HCT116 (cell line): ENCODE measurements around the gene BTG3. TPM values are rescaled to one million over a fixed set of nuclear protein-coding genes. Genes with fewer than 3 reads are reported as not detected.

Experiments
- ATAC-seq: fragments of 200-7000 bp; cut with Tn5 transposase; 2 replicates; pipeline ENCODE4 v1.9.1; 2020; ENCODE audit warnings: mild to moderate bottlenecking, moderate library complexity
- BruUV-seq: library from RNA; stranded (reverse); fragments of 400-500 nt; replicated peaks from 2 replicates; lab custom pipeline; 2021; lab: Mats Ljungman, UMichigan
- CTCF ChIA-PET: fragments of 300-600 bp; sonication (Branson Sonifier 250); formaldehyde crosslinking; loops from one replicate; lab custom pipeline; 2021; ENCODE audit warnings: antibody characterized with exemption; lab: Charles Lee
- POLR2A ChIA-PET: fragments of 300-600, 350-600 bp; sonication (Branson Sonifier 250); formaldehyde crosslinking; loops from one replicate; lab custom pipeline; 2021; ENCODE audit warnings: antibody characterized with exemption; lab: Charles Lee
- RAD21 ChIA-PET, 2 experiments: fragments of 300-600 bp; sonication (Branson Sonifier 250); formaldehyde crosslinking; loops; one replicate each; lab custom pipeline; 2023; ENCODE audit warnings: low total read pairs in 2 of 2; ENCODE audit not compliant: uncharacterized antibody in 2 of 2, unreplicated experiment in 2 of 2, low non-redundant PET in 1 of 2; lab: Charles Lee
- DNase-seq: peaks from one replicate; pipeline ENCODE4 v3.0.0-alpha.2; 2010; ENCODE audit warnings: low read depth, low spot score
- H2AFZ ChIP-seq: fragments of 200-600 bp; shearing (Covaris generic), sonication (generic); 2 replicates; pipeline ENCODE4 v1.6.1; 2017; ENCODE audit warnings: low read depth, mixed run types, mixed read lengths, antibody characterized with exemption, low read length; ENCODE audit not compliant: poor library complexity, severe bottlenecking
- H3K27ac ChIP-seq: 2 replicates; pipeline ENCODE4 v1.5.1; 2012; ENCODE audit warnings: low read depth, low read length
- H3K27me3 ChIP-seq: fragments of 200-600 bp; sonication (generic); 2 replicates; pipeline ENCODE4 v1.6.1; 2016; ENCODE audit warnings: mixed run types, low read length, mixed read lengths; ENCODE audit not compliant: insufficient read depth
- H3K36me3 ChIP-seq, 2 experiments: fragments of 200-500 bp in 1 of 2; fragments of 200-600 bp in 1 of 2; sonication (Bioruptor generic) in 1 of 2; sonication (generic) in 1 of 2; 2 replicates each; pipeline versions ENCODE4 v1.5.1 to v1.6.1; 2014 to 2016; ENCODE audit warnings: low read length in 2 of 2, inconsistent platforms in 1 of 2, mixed read lengths in 1 of 2, mixed run types in 1 of 2; ENCODE audit not compliant: insufficient read depth in 2 of 2, control insufficient read depth in 1 of 2
- H3K4me1 ChIP-seq, 2 experiments: fragments of 200-600 bp in 1 of 2; sonication (generic) in 1 of 2; 2 replicates each; pipeline versions ENCODE4 v1.5.1 to v1.6.1; 2012 to 2017; ENCODE audit warnings: low read length in 2 of 2, inconsistent platforms in 1 of 2, mild to moderate bottlenecking in 1 of 2, mixed read lengths in 1 of 2, mixed run types in 1 of 2, moderate library complexity in 1 of 2; ENCODE audit not compliant: insufficient read depth in 2 of 2, control insufficient read depth in 1 of 2
- H3K4me2 ChIP-seq: fragments of 200-600 bp; sonication (generic); 2 replicates; pipeline ENCODE4 v1.6.1; 2017; ENCODE audit warnings: mixed run types, low read length, mixed read lengths
- H3K4me3 ChIP-seq, 2 experiments: fragments of 200-600 bp in 1 of 2; sonication (generic) in 1 of 2; replicated peaks in 1 of 2; 2 replicates each; pipeline ENCODE4 v1.5.1; 2011 to 2016; ENCODE audit warnings: low read length in 2 of 2, control low read depth in 1 of 2, low read depth in 1 of 2, mild to moderate bottlenecking in 1 of 2, mixed read lengths in 1 of 2, mixed run types in 1 of 2
- H3K79me2 ChIP-seq: fragments of 200-600 bp; sonication (generic); 2 replicates; pipeline ENCODE4 v1.6.1; 2017; ENCODE audit warnings: mild to moderate bottlenecking, mixed run types, low read length, moderate library complexity, mixed read lengths; ENCODE audit not compliant: insufficient read depth
- H3K9ac ChIP-seq: fragments of 200-600 bp; sonication (generic); 2 replicates; pipeline ENCODE4 v1.6.1; 2016; ENCODE audit warnings: low read length, mixed read lengths
- H3K9me2 ChIP-seq: fragments of 200-600 bp; sonication (generic), shearing (Covaris generic); 2 replicates; pipeline ENCODE4 v1.6.1; 2017; ENCODE audit warnings: mixed run types, mild to moderate bottlenecking, moderate library complexity; ENCODE audit not compliant: insufficient read depth
- H3K9me3 ChIP-seq, 2 experiments: fragments of 200-500 bp in 1 of 2; fragments of 200-600 bp in 1 of 2; sonication (Bioruptor generic) in 1 of 2; sonication (generic) in 1 of 2; 2 replicates each; pipeline ENCODE4 v1.6.1; 2014 to 2017; ENCODE audit warnings: low read length in 2 of 2, mixed read lengths in 2 of 2, inconsistent platforms in 1 of 2, low read depth in 1 of 2, mild to moderate bottlenecking in 1 of 2, mixed run types in 1 of 2, moderate library complexity in 1 of 2; ENCODE audit not compliant: control insufficient read depth in 1 of 2, insufficient read depth in 1 of 2
- H4K20me1 ChIP-seq: fragments of 200-600 bp; sonication (generic), shearing (Covaris generic); 2 replicates; pipeline ENCODE4 v1.6.1; 2017; ENCODE audit warnings: mixed run types, mild to moderate bottlenecking, moderate library complexity; ENCODE audit not compliant: insufficient read depth
- CBX3 ChIP-seq: IDR thresholded peaks from 2 replicates; pipeline ENCODE4 v1.6.1; 2012; ENCODE audit warnings: low read depth
- EGR1 ChIP-seq: IDR thresholded peaks from 2 replicates; pipeline ENCODE4 v1.6.1; 2012; ENCODE audit warnings: low read depth
- ELF1 ChIP-seq: IDR thresholded peaks from 2 replicates; pipeline ENCODE4 v1.6.1; 2012; ENCODE audit warnings: low read depth, borderline replicate concordance
- EZH2 ChIP-seq: fragments of 200-600 bp; sonication (generic); IDR thresholded peaks from 2 replicates; pipeline ENCODE4 v1.6.1; 2017; ENCODE audit warnings: antibody characterized with exemption, mixed run types
- EZH2phosphoT487 ChIP-seq: fragments of 200-600 bp; IDR thresholded peaks from 2 replicates; pipeline ENCODE4 v1.6.1; 2018; ENCODE audit warnings: antibody characterized with exemption, borderline replicate concordance
- JUND ChIP-seq: IDR thresholded peaks from 2 replicates; pipeline ENCODE4 v1.6.1; 2012
- POLR2A ChIP-seq: IDR thresholded peaks from 2 replicates; pipeline ENCODE4 v1.7.0; 2011; ENCODE audit warnings: borderline replicate concordance; ENCODE audit not compliant: insufficient read depth, insufficient read length; ENCODE audit errors: extremely low read depth
- RAD21 ChIP-seq: IDR thresholded peaks from 2 replicates; pipeline ENCODE4 v1.6.1; 2012; ENCODE audit warnings: low read depth, mild to moderate bottlenecking
- SIN3A ChIP-seq: IDR thresholded peaks from 2 replicates; pipeline ENCODE4 v1.6.1; 2012; ENCODE audit warnings: low read depth
- SP1 ChIP-seq: IDR thresholded peaks from 2 replicates; pipeline ENCODE4 v1.6.1; 2012; ENCODE audit warnings: low read depth
- SRF ChIP-seq: IDR thresholded peaks from 2 replicates; pipeline ENCODE4 v1.6.1; 2012; ENCODE audit warnings: low read depth
- TCF7L2 ChIP-seq: IDR thresholded peaks from 2 replicates; pipeline ENCODE4 v1.7.0; 2011; ENCODE audit warnings: borderline replicate concordance, inconsistent platforms; ENCODE audit not compliant: insufficient read depth, insufficient read length; ENCODE audit errors: extremely low read depth
- YY1 ChIP-seq: IDR thresholded peaks from 2 replicates; pipeline ENCODE4 v1.6.1; 2011; ENCODE audit warnings: low read length, low read depth, moderate library complexity, mild to moderate bottlenecking; ENCODE audit not compliant: insufficient replicate concordance; ENCODE audit errors: extremely low read depth
- ZBTB33 ChIP-seq: IDR thresholded peaks from 2 replicates; pipeline ENCODE4 v1.6.1; 2011; ENCODE audit warnings: mild to moderate bottlenecking, low read length, moderate library complexity; ENCODE audit not compliant: insufficient replicate concordance; ENCODE audit errors: extremely low read depth
- ZNF274 ChIP-seq: fragments of 200-500 bp; sonication (Bioruptor generic); IDR thresholded peaks from 2 replicates; pipeline ENCODE4 v1.6.1; 2014; ENCODE audit warnings: mild to moderate bottlenecking, low read depth, low read length, inconsistent platforms
- intact Hi-C: fragments of 100-400 bp; cut with micrococcal nuclease; formaldehyde crosslinking; loops from 2 replicates; pipeline ENCODE4 v1.10.0; 2022
- total RNA-seq: library from RNA; stranded (reverse); gene quantifications from one replicate; pipeline ENCODE4 v1.2.1, GENCODE V29; 2021; ENCODE audit not compliant: unreplicated experiment
- TF ChIP-seq, protein P1 (sequence below): IDR thresholded peaks from 2 replicates; pipeline ENCODE4 v1.6.1; 2012
- TF ChIP-seq, protein P2 (sequence below): IDR thresholded peaks from 2 replicates; pipeline ENCODE4 v1.6.1; 2012; ENCODE audit warnings: low read depth
- TF ChIP-seq, protein P3 (sequence below): IDR thresholded peaks from 2 replicates; pipeline ENCODE4 v1.6.1; 2012

The BTG3 gene
- total RNA-seq, 1 experiment from 2014 or later = 67.1 TPM

DNA sequence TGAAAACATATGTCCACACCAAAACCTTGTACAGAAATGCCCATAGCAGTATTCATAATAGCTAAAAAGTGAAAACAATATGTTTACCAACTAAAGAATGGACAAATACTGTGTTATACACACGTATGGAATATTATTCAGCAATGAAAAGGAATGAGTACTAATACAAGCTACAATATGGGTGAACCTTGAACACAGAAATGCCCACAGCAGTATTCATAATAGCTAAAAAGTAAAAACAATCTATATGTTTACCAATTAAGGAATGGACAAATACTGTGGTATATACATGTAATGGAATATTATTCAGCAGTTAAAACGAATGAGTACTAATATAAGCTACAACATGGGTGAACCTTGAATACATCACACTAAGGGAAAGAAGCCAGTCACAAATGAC is 3.0 kb downstream of the BTG3 start (continued):
- TF ChIP-seq ZBTB33 = no peak
- no peak for TF ChIP-seq SP1
- TF ChIP-seq EZH2 = no peak
- no peak for TF ChIP-seq JUND
- no peak for TF ChIP-seq RAD21
- TF ChIP-seq CBX3 = no peak
- no peak for TF ChIP-seq SRF
- no peak for TF ChIP-seq POLR2A
- TF ChIP-seq ZNF274 = no peak
- TF ChIP-seq, protein P1, sequence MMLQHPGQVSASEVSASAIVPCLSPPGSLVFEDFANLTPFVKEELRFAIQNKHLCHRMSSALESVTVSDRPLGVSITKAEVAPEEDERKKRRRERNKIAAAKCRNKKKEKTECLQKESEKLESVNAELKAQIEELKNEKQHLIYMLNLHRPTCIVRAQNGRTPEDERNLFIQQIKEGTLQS = no peak
- no peak for TF ChIP-seq ELF1

DNA sequence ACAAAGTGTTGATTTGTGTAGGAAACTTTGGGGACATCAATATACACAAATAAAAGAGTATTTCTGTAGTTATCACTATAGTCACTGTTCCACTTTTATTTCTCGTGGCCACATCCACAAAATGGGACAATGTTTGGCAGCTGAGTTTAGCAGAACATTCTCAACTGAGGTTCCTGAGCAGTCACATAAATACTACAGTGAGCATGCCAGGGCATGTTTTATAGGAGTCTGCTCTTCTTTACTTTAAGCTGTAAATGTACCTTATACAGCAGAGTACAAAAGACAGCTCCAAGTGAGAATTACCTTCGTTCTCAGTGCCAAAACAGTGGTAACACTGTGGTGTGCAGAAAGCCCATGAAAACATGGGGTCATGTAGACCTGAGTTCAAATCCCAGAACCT is 5.0 kb downstream of the BTG3 start:
- ChIA-PET CTCF (interaction anchor here (2.2 kb wide), 1 partner anchor 221 kb away, joined by 7 read pairs; no protein-coding TSS in a partner anchor), RAD21 (no interaction called here), POLR2A (no interaction called here)
- Histone ChIP-seq H2AFZ (no peak overlapping the region), H3K9ac (no peak overlapping the region), H3K27ac (peak overlapping the region; percentile 39; the same call in 1 of the 2 replicates), H3K4me1 (peaks cover 8 to 9% of the 10 kb centered on the region in 2 experiments), H4K20me1 (no peaks in the 10 kb centered on the region), H3K4me3 (no peak overlapping the region), H3K9me2 (no peaks in the 10 kb centered on the region), H3K4me2 (no peak overlapping the region), H3K36me3 (peaks cover 38 to 45% of the 10 kb centered on the region in 2 experiments), H3K9me3 (no peaks in the 10 kb centered on the region), H3K27me3 (no peaks in the 10 kb centered on the region), H3K79me2 (peaks cover 97% of the 10 kb centered on the region)
- no TSS peak for BruUV-seq
- DNase-seq (no peak), ATAC-seq (no peak)
- no peak for TF ChIP-seq YY1
- no peak for TF ChIP-seq EZH2
- TF ChIP-seq SRF = no peak
- TF ChIP-seq, protein P1 = no peak
- no peak for TF ChIP-seq TCF7L2
- no peak for TF ChIP-seq ELF1
- no peak for TF ChIP-seq ZNF274
- TF ChIP-seq, protein P2, sequence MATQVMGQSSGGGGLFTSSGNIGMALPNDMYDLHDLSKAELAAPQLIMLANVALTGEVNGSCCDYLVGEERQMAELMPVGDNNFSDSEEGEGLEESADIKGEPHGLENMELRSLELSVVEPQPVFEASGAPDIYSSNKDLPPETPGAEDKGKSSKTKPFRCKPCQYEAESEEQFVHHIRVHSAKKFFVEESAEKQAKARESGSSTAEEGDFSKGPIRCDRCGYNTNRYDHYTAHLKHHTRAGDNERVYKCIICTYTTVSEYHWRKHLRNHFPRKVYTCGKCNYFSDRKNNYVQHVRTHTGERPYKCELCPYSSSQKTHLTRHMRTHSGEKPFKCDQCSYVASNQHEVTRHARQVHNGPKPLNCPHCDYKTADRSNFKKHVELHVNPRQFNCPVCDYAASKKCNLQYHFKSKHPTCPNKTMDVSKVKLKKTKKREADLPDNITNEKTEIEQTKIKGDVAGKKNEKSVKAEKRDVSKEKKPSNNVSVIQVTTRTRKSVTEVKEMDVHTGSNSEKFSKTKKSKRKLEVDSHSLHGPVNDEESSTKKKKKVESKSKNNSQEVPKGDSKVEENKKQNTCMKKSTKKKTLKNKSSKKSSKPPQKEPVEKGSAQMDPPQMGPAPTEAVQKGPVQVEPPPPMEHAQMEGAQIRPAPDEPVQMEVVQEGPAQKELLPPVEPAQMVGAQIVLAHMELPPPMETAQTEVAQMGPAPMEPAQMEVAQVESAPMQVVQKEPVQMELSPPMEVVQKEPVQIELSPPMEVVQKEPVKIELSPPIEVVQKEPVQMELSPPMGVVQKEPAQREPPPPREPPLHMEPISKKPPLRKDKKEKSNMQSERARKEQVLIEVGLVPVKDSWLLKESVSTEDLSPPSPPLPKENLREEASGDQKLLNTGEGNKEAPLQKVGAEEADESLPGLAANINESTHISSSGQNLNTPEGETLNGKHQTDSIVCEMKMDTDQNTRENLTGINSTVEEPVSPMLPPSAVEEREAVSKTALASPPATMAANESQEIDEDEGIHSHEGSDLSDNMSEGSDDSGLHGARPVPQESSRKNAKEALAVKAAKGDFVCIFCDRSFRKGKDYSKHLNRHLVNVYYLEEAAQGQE = no peak
- no peak for TF ChIP-seq SP1
- no peak for TF ChIP-seq EGR1
- TF ChIP-seq POLR2A = no peak
- TF ChIP-seq JUND = no peak
- no peak for TF ChIP-seq EZH2phosphoT487
- no peak for TF ChIP-seq SIN3A
- TF ChIP-seq, protein P3, sequence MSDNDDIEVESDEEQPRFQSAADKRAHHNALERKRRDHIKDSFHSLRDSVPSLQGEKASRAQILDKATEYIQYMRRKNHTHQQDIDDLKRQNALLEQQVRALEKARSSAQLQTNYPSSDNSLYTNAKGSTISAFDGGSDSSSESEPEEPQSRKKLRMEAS = no peak
- intact Hi-C loops = no loop called here
